GM18505 (cell line): ENCODE data around the gene CYLC2.

ENCODE experiments used
- ATAC-seq: cut with Tn5 transposase; IDR thresholded peaks from one replicate; pipeline ENCODE4 v1.9.1; 2021; ENCODE audit not compliant: unreplicated experiment
- POLR2A ChIP-seq: IDR thresholded peaks from 4 replicates; pipeline ENCODE4 v1.6.1; 2011; ENCODE audit warnings: borderline replicate concordance; ENCODE audit not compliant: insufficient read depth, insufficient read length; ENCODE audit errors: extremely low read depth

The CYLC2 gene

GRCh38 chr9:102995033-102995432, at the start of gene CYLC2:
CYLC2 (plus strand) TSS chr9:102995333; CDS start chr9:102995381, 48 bp downstream.
- no peak for ATAC-seq
- TF ChIP-seq POLR2A = no peak

- ATAC-seq = no peak
- TF ChIP-seq POLR2A = no peak
These were observed 44.8 kb upstream of the CYLC2 start for GRCh38 chr9:102950346-102950745.

- TF ChIP-seq POLR2A = no peak
- no peak for ATAC-seq
These were observed 28.1 kb upstream of the CYLC2 start for GRCh38 chr9:102966999-102967398.

GRCh38 chr9:102967979-102968378, 27.2 kb upstream of the CYLC2 start:
- no peak for ATAC-seq
- TF ChIP-seq POLR2A = no peak

GRCh38 chr9:102972780-102973179, 22.4 kb upstream of the CYLC2 start:
- ATAC-seq = no peak
- no peak for TF ChIP-seq POLR2A

- TF ChIP-seq POLR2A = no peak
- ATAC-seq = no peak
These were observed 20.6 kb upstream of the CYLC2 start for GRCh38 chr9:102974530-102974929.

- no peak for ATAC-seq
- TF ChIP-seq POLR2A = no peak
These were observed 19.9 kb upstream of the CYLC2 start for GRCh38 chr9:102975251-102975650.

GRCh38 chr9:102985162-102985895, 9.8 kb upstream of the CYLC2 start:
- no peak for TF ChIP-seq POLR2A
- no peak for ATAC-seq

- no peak for ATAC-seq
- TF ChIP-seq POLR2A = no peak
These were observed 8.7 kb upstream of the CYLC2 start for GRCh38 chr9:102986425-102986824.

GRCh38 chr9:103003689-103004088, 8.6 kb downstream of the CYLC2 start:
- no peak for ATAC-seq
- no peak for TF ChIP-seq POLR2A

- ATAC-seq = no peak
- no peak for TF ChIP-seq POLR2A
These were observed 19.1 kb downstream of the CYLC2 start for GRCh38 chr9:103014242-103014641.

- no peak for ATAC-seq
- no peak for TF ChIP-seq POLR2A
These were observed 30.7 kb downstream of the CYLC2 start for GRCh38 chr9:103025796-103026195.

- no peak for ATAC-seq
- no peak for TF ChIP-seq POLR2A
These were observed 42.7 kb downstream of the CYLC2 start for GRCh38 chr9:103037508-103038477.

- ATAC-seq = no peak
These were observed 46.8 kb downstream of the CYLC2 start for GRCh38 chr9:103041961-103042360.

More at GRCh38 chr9:103041961-103042360, 46.8 kb downstream of the CYLC2 start:
- no peak for TF ChIP-seq POLR2A
